Aorta (tissue), 5 donors: ENCODE data around the gene LENG1. TPM values are rescaled to one million over a fixed set of nuclear protein-coding genes. Genes with fewer than 3 reads are reported as not detected.

Experiments used
- ATAC-seq: fragments of 200-7000 bp; cut with Tn5 transposase; one replicate; pipeline ENCODE4 v1.9.1; 2022; ENCODE audit warnings: moderate library complexity; ENCODE audit not compliant: low FRiP score
- DNase-seq, 2 donors: peaks; one replicate each; pipeline ENCODE4 v3.0.0-alpha.2; 2020
- H3K27ac ChIP-seq, 2 donors: one replicate each; pipeline ENCODE4 v1.5.1; 2013; ENCODE audit warnings: low read length in 2 of 2, mild to moderate bottlenecking in 2 of 2, moderate library complexity in 2 of 2, control low read depth in 1 of 2, inconsistent platforms in 1 of 2, low read depth in 1 of 2
- H3K27me3 ChIP-seq, 2 donors: one replicate each; pipeline ENCODE4 v1.6.1; 2013; ENCODE audit warnings: control low read depth in 1 of 2, low read length in 1 of 2, mild to moderate bottlenecking in 1 of 2, moderate library complexity in 1 of 2; ENCODE audit not compliant: insufficient read depth in 2 of 2, control insufficient read depth in 1 of 2
- H3K36me3 ChIP-seq, 2 donors: one replicate each; pipeline ENCODE4 v1.6.1; 2013; ENCODE audit warnings: control low read depth in 1 of 2, low read length in 1 of 2, mild to moderate bottlenecking in 1 of 2; ENCODE audit not compliant: insufficient read depth in 2 of 2, control insufficient read depth in 1 of 2
- H3K4me1 ChIP-seq, 2 donors: one replicate each; pipeline ENCODE4 v1.6.1; 2013; ENCODE audit warnings: low read length in 2 of 2, control low read depth in 1 of 2, mild to moderate bottlenecking in 1 of 2, moderate library complexity in 1 of 2; ENCODE audit not compliant: insufficient read depth in 2 of 2, control insufficient read depth in 1 of 2
- H3K4me3 ChIP-seq, 2 donors: one replicate each; pipeline ENCODE4 v1.5.1; 2013; ENCODE audit warnings: low read length in 2 of 2, control low read depth in 1 of 2, mild to moderate bottlenecking in 1 of 2
- H3K9me3 ChIP-seq: one replicate; pipeline ENCODE4 v1.6.1; 2013; ENCODE audit warnings: mild to moderate bottlenecking, low read length; ENCODE audit not compliant: control insufficient read depth
- WGBS, 2 donors: extraction: QIAGEN DNeasy Blood & Tissue Kit; methylation state at CpG; one replicate each; pipeline ENCODE4 v1.1.7; 2013; 5-methylcytosine and 5-hydroxymethylcytosine counted together
- intact Hi-C, 2 donors: fragments of 100-400 bp; cut with DNase I; formaldehyde crosslinking; loops; one replicate each; pipeline versions ENCODE4 v1.14.2 to v1.15.0; 2022
- polyA plus RNA-seq, 2 donors: library from polyadenylated mRNA; stranded (reverse); fragments of 200-250 nt; gene quantifications; one replicate each; pipeline ENCODE4 v1.2.3, GENCODE V29; 2013
- total RNA-seq, 2 donors: library from RNA; stranded (reverse); fragmentation: NEBNext Ultra II Directional; extraction: Animal tissue kit (Norgen Biotek cat#: 25700); gene quantifications; one replicate each; pipeline ENCODE4 v1.2.1, GENCODE V29; 2021
- donor health status: healthy with polysubstance abuse.
- donor health status: Bipolar disorder and iron deficiency.
- donor health status: DM: no; HTN: no; CAD: no.
- donor health status: DM: no; HTN: no; CAD: no.
- donor health status: DM: yes; HTN: yes; CAD: no.

The LENG1 gene
- total and polyA plus RNA-seq, 4 donors: 5.7 to 10.1 (median 6.8) TPM

DNA sequence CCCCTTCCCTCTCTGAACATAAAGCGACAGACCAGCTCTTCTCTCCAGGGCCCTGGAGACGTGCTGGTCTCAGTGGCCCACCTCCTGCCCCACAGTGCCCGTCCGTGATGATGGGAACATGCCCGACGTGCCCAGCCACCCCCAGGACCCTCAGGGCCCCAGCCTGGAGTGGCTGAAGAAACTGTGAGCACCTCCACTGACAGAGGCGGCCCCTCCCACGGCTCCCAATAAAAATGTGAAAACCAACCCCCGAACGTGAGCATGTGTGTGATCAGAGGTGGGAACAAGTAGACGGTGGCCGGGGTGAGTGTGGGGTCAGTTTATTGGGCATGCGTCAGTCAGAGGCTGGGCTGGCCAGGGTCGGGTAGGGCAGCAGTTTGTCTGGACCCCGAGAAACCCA lies 52.8 kb downstream of the LENG1 start:
- H3K27me3 ChIP-seq: no peaks in the 10 kb centered on the region
- no peak overlapping the region for H3K4me3 ChIP-seq
- ATAC-seq (no peak), DNase-seq (peak in 1 of 2 donors; percentile 39)
- intact Hi-C loops: loop anchor here in 1 of 2 donors (10.0 kb wide), 1 partner anchor 262 kb away; no protein-coding TSS in a partner anchor
- WGBS, 2 donors: 74 to 76% methylated on average over 15 of the region's 15 CpGs
- H3K36me3 ChIP-seq: peaks cover 0 to 2% of the 10 kb centered on the region in 2 donors
- H3K27ac ChIP-seq: no peak overlapping the region
- H3K4me1 ChIP-seq: peaks cover 0 to 2% of the 10 kb centered on the region in 2 donors
- no peaks in the 10 kb centered on the region for H3K9me3 ChIP-seq

DNA sequence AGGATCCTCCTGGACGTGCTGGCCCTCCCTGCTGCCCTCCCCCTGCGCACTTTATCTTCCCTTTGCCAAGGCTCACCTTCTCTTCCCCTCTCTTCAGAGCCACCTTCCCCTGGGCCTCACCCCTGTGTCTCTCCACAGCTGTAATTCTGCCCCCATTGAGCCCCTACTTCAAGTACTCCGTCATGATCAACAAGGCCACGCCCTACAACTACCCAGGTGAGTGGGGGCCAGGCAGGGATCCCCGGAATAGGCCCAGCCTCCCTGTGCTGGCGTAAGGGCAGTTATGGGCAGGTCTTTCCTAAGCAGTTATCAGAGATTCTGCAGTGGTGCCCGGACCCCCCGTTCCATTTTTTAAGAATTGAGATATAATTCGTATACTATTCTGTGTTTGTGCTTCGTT lies 53.7 kb downstream of the LENG1 start:
- no peaks in the 10 kb centered on the region for H3K27me3 ChIP-seq
- peaks cover 0 to 2% of the 10 kb centered on the region in 2 donors for H3K4me1 ChIP-seq
- no peaks in the 10 kb centered on the region for H3K9me3 ChIP-seq
- intact Hi-C loops: loop anchor here in 1 of 2 donors (10.0 kb wide), 1 partner anchor 261 kb away; no protein-coding TSS in a partner anchor
- peaks cover 0 to 2% of the 10 kb centered on the region in 2 donors for H3K36me3 ChIP-seq
- DNase-seq: peak in 1 of 2 donors; percentile 10
- H3K4me3 ChIP-seq: no peak overlapping the region
- ATAC-seq: no peak
- H3K27ac ChIP-seq: no peak overlapping the region
- WGBS, 2 donors: 94 to 95% methylated on average over 10 of the region's 10 CpGs

Other genes with a start within 250 kb of the LENG1 start
- gene CACNG8, start 196.8 kb downstream of the LENG1 start, total RNA-seq: under 1 TPM; 0.23 to 0.33 TPM
- under 1 TPM; under 0.01 to 0.05 TPM for gene CACNG8, start 196.8 kb downstream of the LENG1 start, polyA plus RNA-seq
- not detected for gene CACNG6, start 168.1 kb downstream of the LENG1 start, total RNA-seq
- under 1 TPM in 1 of 2 donors, not detected in 1; 0.18 TPM for gene CACNG6, start 168.1 kb downstream of the LENG1 start, polyA plus RNA-seq
- gene VSTM1, start 95.8 kb downstream of the LENG1 start, total RNA-seq: not detected
- not detected for gene VSTM1, start 95.8 kb downstream of the LENG1 start, polyA plus RNA-seq
- not detected for gene TARM1, start 78.4 kb downstream of the LENG1 start, total RNA-seq
- not detected for gene TARM1, start 78.4 kb downstream of the LENG1 start, polyA plus RNA-seq
- gene OSCAR, start 58.9 kb downstream of the LENG1 start, total RNA-seq: 1 to 10 TPM; 4.4 to 6.0 TPM
- 1 to 10 TPM in 1 of 2 donors, under 1 TPM in 1; 0.31 to 2.8 TPM for gene OSCAR, start 58.9 kb downstream of the LENG1 start, polyA plus RNA-seq
- gene NDUFA3, start 56.9 kb downstream of the LENG1 start, total RNA-seq: 10 to 100 TPM; 64.9 to 65.3 TPM
- 100 to 1,000 TPM in 1 of 2 donors, 10 to 100 TPM in 1; 76.5 to 129 TPM for gene NDUFA3, start 56.9 kb downstream of the LENG1 start, polyA plus RNA-seq
- 10 to 100 TPM; 12.9 to 17.3 TPM for gene TFPT, start 44.1 kb downstream of the LENG1 start, total RNA-seq
- 10 to 100 TPM in 1 of 2 donors, 1 to 10 TPM in 1; 8.3 to 29.4 TPM for gene TFPT, start 44.1 kb downstream of the LENG1 start, polyA plus RNA-seq
- 10 to 100 TPM; 41.5 to 50.4 TPM for gene PRPF31, start 44.0 kb downstream of the LENG1 start, total RNA-seq
- 10 to 100 TPM; 33.8 to 71.2 TPM for gene PRPF31, start 44.0 kb downstream of the LENG1 start, polyA plus RNA-seq
- 10 to 100 TPM; 33.5 to 35.9 TPM for gene CNOT3, start 22.0 kb downstream of the LENG1 start, total RNA-seq
- gene CNOT3, start 22.0 kb downstream of the LENG1 start, polyA plus RNA-seq: 10 to 100 TPM; 10.4 to 54.4 TPM
- gene TMC4, start 13.4 kb upstream of the LENG1 start, total RNA-seq: 1 to 10 TPM; 1.2 to 7.4 TPM
- 10 to 100 TPM in 1 of 2 donors, under 1 TPM in 1; 0.08 to 15.8 TPM for gene TMC4, start 13.4 kb upstream of the LENG1 start, polyA plus RNA-seq
- 10 to 100 TPM; 31.3 to 40.7 TPM for gene MBOAT7, start 29.9 kb upstream of the LENG1 start, total RNA-seq
- 10 to 100 TPM; 11.9 to 22.0 TPM for gene MBOAT7, start 29.9 kb upstream of the LENG1 start, polyA plus RNA-seq
- 10 to 100 TPM; 24.6 to 28.1 TPM for gene TSEN34, start 31.6 kb upstream of the LENG1 start, total RNA-seq
- 10 to 100 TPM; 21.5 to 46.3 TPM for gene TSEN34, start 31.6 kb upstream of the LENG1 start, polyA plus RNA-seq
- gene RPS9, start 41.1 kb upstream of the LENG1 start, total RNA-seq: 1,000 to 10,000 TPM in 1 of 2 donors, 100 to 1,000 TPM in 1; 778 to 1,093 TPM
- 1,000 to 10,000 TPM; 3,636 to 4,281 TPM for gene RPS9, start 41.1 kb upstream of the LENG1 start, polyA plus RNA-seq
- gene LILRB3, start 63.3 kb upstream of the LENG1 start, total RNA-seq: 10 to 100 TPM; 18.8 to 26.7 TPM
- 1 to 10 TPM in 1 of 2 donors, under 1 TPM in 1; 0.61 to 1.9 TPM for gene LILRB3, start 63.3 kb upstream of the LENG1 start, polyA plus RNA-seq
- 10 to 100 TPM; 13.3 to 14.8 TPM for gene LILRA6, start 83.1 kb upstream of the LENG1 start, total RNA-seq
- 1 to 10 TPM in 1 of 2 donors, under 1 TPM in 1; 0.43 to 4.8 TPM for gene LILRA6, start 83.1 kb upstream of the LENG1 start, polyA plus RNA-seq
- gene LILRB5, start 97.6 kb upstream of the LENG1 start, total RNA-seq: 10 to 100 TPM; 15.0 to 48.7 TPM
- 1 to 10 TPM; 2.7 to 8.4 TPM for gene LILRB5, start 97.6 kb upstream of the LENG1 start, polyA plus RNA-seq
- 10 to 100 TPM; 10.2 to 22.7 TPM for gene LILRB2, start 121.4 kb upstream of the LENG1 start, total RNA-seq
- gene LILRB2, start 121.4 kb upstream of the LENG1 start, polyA plus RNA-seq: 1 to 10 TPM in 1 of 2 donors, under 1 TPM in 1; 0.38 to 2.0 TPM
- gene LILRA5, start 153.4 kb upstream of the LENG1 start, total RNA-seq: 10 to 100 TPM in 1 of 2 donors, 1 to 10 TPM in 1; 5.5 to 10.8 TPM
- 1 to 10 TPM; 1.7 to 3.5 TPM for gene LILRA5, start 153.4 kb upstream of the LENG1 start, polyA plus RNA-seq
- not detected for gene LILRA4, start 179.4 kb upstream of the LENG1 start, total RNA-seq
- not detected for gene LILRA4, start 179.4 kb upstream of the LENG1 start, polyA plus RNA-seq
- 10 to 100 TPM; 27.4 to 78.4 TPM for gene LAIR1, start 205.2 kb upstream of the LENG1 start, total RNA-seq
- 10 to 100 TPM in 1 of 2 donors, 1 to 10 TPM in 1; 2.1 to 17.2 TPM for gene LAIR1, start 205.2 kb upstream of the LENG1 start, polyA plus RNA-seq